ENCODE data around the gene KANK2.

The KANK2 gene

GRCh38 chr19:11238041-11238440 lies 40.7 kb upstream of the KANK2 start:
- H3K36me3 ChIP-seq (ENCODE audit: control insufficient read depth in 2 of 2, insufficient read depth in 2 of 2, low read length in 2 of 2): peaks cover 3 to 17% of the 10 kb centered on the region in 2 donors

GRCh38 chr19:11237321-11237720 lies 40.0 kb upstream of the KANK2 start:
- H3K4me3 ChIP-seq (ENCODE audit: low read length in 2 of 2): no peak overlapping the region
- no peak overlapping the region for H3K27ac ChIP-seq (ENCODE audit: low read length)
- peaks cover 10 to 24% of the 10 kb centered on the region in 2 donors for H3K36me3 ChIP-seq (ENCODE audit: control insufficient read depth in 2 of 2, insufficient read depth in 2 of 2, low read length in 2 of 2)

More at GRCh38 chr19:11238041-11238440, 40.7 kb upstream of the KANK2 start:
- H3K4me1 ChIP-seq (ENCODE audit: control insufficient read depth, insufficient read depth, low read length): no peaks in the 10 kb centered on the region
- peaks cover 0 to 4% of the 10 kb centered on the region in 2 donors for H3K9me3 ChIP-seq (ENCODE audit: control insufficient read depth in 2 of 2, low read length in 2 of 2)
- no peak overlapping the region for H3K4me3 ChIP-seq (ENCODE audit: low read length in 2 of 2)
- H3K27me3 ChIP-seq (ENCODE audit: control insufficient read depth in 1 of 2, insufficient read depth in 2 of 2, low read length in 2 of 2): no peaks in the 10 kb centered on the region
- no peak overlapping the region for H3K9ac ChIP-seq (ENCODE audit: low read length in 2 of 2)
- no peak overlapping the region for H3K27ac ChIP-seq (ENCODE audit: low read length)

GRCh38 chr19:11236324-11237301 lies 39.3 kb upstream of the KANK2 start:
- Histone ChIP-seq H3K27me3 (ENCODE audit: control insufficient read depth in 1 of 2, insufficient read depth in 2 of 2, low read length in 2 of 2) (no peaks in the 10 kb centered on the region), H3K36me3 (ENCODE audit: control insufficient read depth in 2 of 2, insufficient read depth in 2 of 2, low read length in 2 of 2) (peaks cover 16 to 30% of the 10 kb centered on the region in 2 donors), H3K4me3 (ENCODE audit: low read length in 2 of 2) (no peak overlapping the region), H3K9ac (ENCODE audit: low read length in 2 of 2) (no peak overlapping the region), H3K4me1 (ENCODE audit: control insufficient read depth, insufficient read depth, low read length) (no peaks in the 10 kb centered on the region), H3K27ac (ENCODE audit: low read length) (no peak overlapping the region), H3K9me3 (ENCODE audit: control insufficient read depth in 2 of 2, low read length in 2 of 2) (peaks cover 0 to 4% of the 10 kb centered on the region in 2 donors)

More at GRCh38 chr19:11237321-11237720, 40.0 kb upstream of the KANK2 start:
- Histone ChIP-seq H3K9me3 (ENCODE audit: control insufficient read depth in 2 of 2, low read length in 2 of 2) (peaks cover 0 to 4% of the 10 kb centered on the region in 2 donors), H3K4me1 (ENCODE audit: control insufficient read depth, insufficient read depth, low read length) (no peaks in the 10 kb centered on the region), H3K27me3 (ENCODE audit: control insufficient read depth in 1 of 2, insufficient read depth in 2 of 2, low read length in 2 of 2) (no peaks in the 10 kb centered on the region), H3K9ac (ENCODE audit: low read length in 2 of 2) (no peak overlapping the region)

GRCh38 chr19:11234486-11235075 lies 37.2 kb upstream of the KANK2 start:
- no peak overlapping the region for H3K9ac ChIP-seq (ENCODE audit: low read length in 2 of 2)
- peaks cover 22 to 31% of the 10 kb centered on the region in 2 donors for H3K36me3 ChIP-seq (ENCODE audit: control insufficient read depth in 2 of 2, insufficient read depth in 2 of 2, low read length in 2 of 2)
- no peak overlapping the region for H3K27ac ChIP-seq (ENCODE audit: low read length)
- H3K4me1 ChIP-seq (ENCODE audit: control insufficient read depth, insufficient read depth, low read length): no peaks in the 10 kb centered on the region
- H3K9me3 ChIP-seq (ENCODE audit: control insufficient read depth in 2 of 2, low read length in 2 of 2): peaks cover 0 to 4% of the 10 kb centered on the region in 2 donors
- H3K27me3 ChIP-seq (ENCODE audit: control insufficient read depth in 1 of 2, insufficient read depth in 2 of 2, low read length in 2 of 2): no peaks in the 10 kb centered on the region
- H3K4me3 ChIP-seq (ENCODE audit: low read length in 2 of 2): no peak overlapping the region

- no peaks in the 10 kb centered on the region for H3K4me1 ChIP-seq (ENCODE audit: control insufficient read depth, insufficient read depth, low read length)
- H3K27me3 ChIP-seq (ENCODE audit: control insufficient read depth in 1 of 2, insufficient read depth in 2 of 2, low read length in 2 of 2): no peaks in the 10 kb centered on the region
- no peak overlapping the region for H3K4me3 ChIP-seq (ENCODE audit: low read length in 2 of 2)
- no peaks in the 10 kb centered on the region for H3K9me3 ChIP-seq (ENCODE audit: control insufficient read depth in 2 of 2, low read length in 2 of 2)
- H3K27ac ChIP-seq (ENCODE audit: low read length): no peak overlapping the region
- no peak overlapping the region for H3K9ac ChIP-seq (ENCODE audit: low read length in 2 of 2)
- H3K36me3 ChIP-seq (ENCODE audit: control insufficient read depth in 2 of 2, insufficient read depth in 2 of 2, low read length in 2 of 2): peaks cover 22 to 26% of the 10 kb centered on the region in 2 donors
These were observed 35.7 kb upstream of the KANK2 start for GRCh38 chr19:11233073-11233472.

GRCh38 chr19:11232555-11232954 lies 35.2 kb upstream of the KANK2 start:
- H3K27me3 ChIP-seq (ENCODE audit: control insufficient read depth in 1 of 2, insufficient read depth in 2 of 2, low read length in 2 of 2): no peaks in the 10 kb centered on the region
- H3K9ac ChIP-seq (ENCODE audit: low read length in 2 of 2): no peak overlapping the region
- H3K27ac ChIP-seq (ENCODE audit: low read length): no peak overlapping the region
- H3K9me3 ChIP-seq (ENCODE audit: control insufficient read depth in 2 of 2, low read length in 2 of 2): no peaks in the 10 kb centered on the region
- no peaks in the 10 kb centered on the region for H3K4me1 ChIP-seq (ENCODE audit: control insufficient read depth, insufficient read depth, low read length)
- no peak overlapping the region for H3K4me3 ChIP-seq (ENCODE audit: low read length in 2 of 2)
- H3K36me3 ChIP-seq (ENCODE audit: control insufficient read depth in 2 of 2, insufficient read depth in 2 of 2, low read length in 2 of 2): peaks cover 22 to 26% of the 10 kb centered on the region in 2 donors

- no peaks in the 10 kb centered on the region for H3K27me3 ChIP-seq (ENCODE audit: control insufficient read depth in 1 of 2, insufficient read depth in 2 of 2, low read length in 2 of 2)
- no peak overlapping the region for H3K4me3 ChIP-seq (ENCODE audit: low read length in 2 of 2)
- no peak overlapping the region for H3K9ac ChIP-seq (ENCODE audit: low read length in 2 of 2)
- H3K27ac ChIP-seq (ENCODE audit: low read length): no peak overlapping the region
- H3K4me1 ChIP-seq (ENCODE audit: control insufficient read depth, insufficient read depth, low read length): no peaks in the 10 kb centered on the region
- H3K9me3 ChIP-seq (ENCODE audit: control insufficient read depth in 2 of 2, low read length in 2 of 2): no peaks in the 10 kb centered on the region
- H3K36me3 ChIP-seq (ENCODE audit: control insufficient read depth in 2 of 2, insufficient read depth in 2 of 2, low read length in 2 of 2): peaks cover 20 to 35% of the 10 kb centered on the region in 2 donors
These were observed 33.5 kb upstream of the KANK2 start for GRCh38 chr19:11230621-11231386.

GRCh38 chr19:11227195-11227886 lies 30.0 kb upstream of the KANK2 start:
- Histone ChIP-seq H3K9me3 (ENCODE audit: control insufficient read depth in 2 of 2, low read length in 2 of 2) (no peaks in the 10 kb centered on the region), H3K9ac (ENCODE audit: low read length in 2 of 2) (no peak overlapping the region), H3K27ac (ENCODE audit: low read length) (no peak overlapping the region), H3K4me1 (ENCODE audit: control insufficient read depth, insufficient read depth, low read length) (no peaks in the 10 kb centered on the region), H3K4me3 (ENCODE audit: low read length in 2 of 2) (no peak overlapping the region), H3K27me3 (ENCODE audit: control insufficient read depth in 1 of 2, insufficient read depth in 2 of 2, low read length in 2 of 2) (no peaks in the 10 kb centered on the region), H3K36me3 (ENCODE audit: control insufficient read depth in 2 of 2, insufficient read depth in 2 of 2, low read length in 2 of 2) (peaks cover 13 to 33% of the 10 kb centered on the region in 2 donors)

GRCh38 chr19:11226716-11227166 lies 29.4 kb upstream of the KANK2 start:
- Histone ChIP-seq H3K27ac (ENCODE audit: low read length) (no peak overlapping the region), H3K27me3 (ENCODE audit: control insufficient read depth in 1 of 2, insufficient read depth in 2 of 2, low read length in 2 of 2) (no peaks in the 10 kb centered on the region), H3K36me3 (ENCODE audit: control insufficient read depth in 2 of 2, insufficient read depth in 2 of 2, low read length in 2 of 2) (peaks cover 13 to 33% of the 10 kb centered on the region in 2 donors), H3K9ac (ENCODE audit: low read length in 2 of 2) (no peak overlapping the region), H3K4me1 (ENCODE audit: control insufficient read depth, insufficient read depth, low read length) (no peaks in the 10 kb centered on the region), H3K9me3 (ENCODE audit: control insufficient read depth in 2 of 2, low read length in 2 of 2) (peaks cover 0 to 2% of the 10 kb centered on the region in 2 donors), H3K4me3 (ENCODE audit: low read length in 2 of 2) (no peak overlapping the region)

GRCh38 chr19:11225815-11226214 lies 28.5 kb upstream of the KANK2 start:
- peaks cover 16 to 38% of the 10 kb centered on the region in 2 donors for H3K36me3 ChIP-seq (ENCODE audit: control insufficient read depth in 2 of 2, insufficient read depth in 2 of 2, low read length in 2 of 2)

More at GRCh38 chr19:11225815-11226214, 28.5 kb upstream of the KANK2 start:
- Histone ChIP-seq H3K9me3 (ENCODE audit: control insufficient read depth in 2 of 2, low read length in 2 of 2) (peaks cover 3 to 8% of the 10 kb centered on the region in 2 donors), H3K27ac (ENCODE audit: low read length) (no peak overlapping the region), H3K9ac (ENCODE audit: low read length in 2 of 2) (no peak overlapping the region), H3K4me3 (ENCODE audit: low read length in 2 of 2) (no peak overlapping the region), H3K27me3 (ENCODE audit: control insufficient read depth in 1 of 2, insufficient read depth in 2 of 2, low read length in 2 of 2) (no peaks in the 10 kb centered on the region), H3K4me1 (ENCODE audit: control insufficient read depth, insufficient read depth, low read length) (no peaks in the 10 kb centered on the region)
